ENCODE measurements around the gene WNK3. TPM values are rescaled to one million over a fixed set of nuclear protein-coding genes. Genes with fewer than 3 reads are reported as not detected.

WNK3 gene
- total RNA-seq, 1 donor from 2014 or later = 71.3 TPM

DNA sequence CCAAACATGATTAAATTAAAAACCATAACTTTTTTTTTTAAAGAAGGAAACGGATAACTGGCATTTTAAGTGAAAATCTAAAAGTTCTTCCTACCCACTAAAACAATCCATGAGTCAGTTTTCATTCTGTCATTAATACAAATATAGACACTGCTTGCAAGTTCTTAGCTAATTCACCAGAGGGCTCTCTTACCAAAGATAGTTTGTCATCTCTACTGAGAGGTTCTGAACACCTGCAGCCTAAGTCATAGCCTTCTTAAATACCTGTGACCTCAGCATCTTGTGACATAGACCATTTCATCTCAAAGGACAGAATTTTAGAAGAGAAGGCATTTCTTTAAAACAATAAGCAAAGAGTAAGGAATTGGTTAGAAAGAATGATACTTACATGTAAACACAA is 109.5 kb downstream of the WNK3 start:
- FAIRE-seq = no peak
- peak in 1 of 2 donors; percentile 1 for DNase-seq (ENCODE audit: low spot score in 2 of 2)

DNA sequence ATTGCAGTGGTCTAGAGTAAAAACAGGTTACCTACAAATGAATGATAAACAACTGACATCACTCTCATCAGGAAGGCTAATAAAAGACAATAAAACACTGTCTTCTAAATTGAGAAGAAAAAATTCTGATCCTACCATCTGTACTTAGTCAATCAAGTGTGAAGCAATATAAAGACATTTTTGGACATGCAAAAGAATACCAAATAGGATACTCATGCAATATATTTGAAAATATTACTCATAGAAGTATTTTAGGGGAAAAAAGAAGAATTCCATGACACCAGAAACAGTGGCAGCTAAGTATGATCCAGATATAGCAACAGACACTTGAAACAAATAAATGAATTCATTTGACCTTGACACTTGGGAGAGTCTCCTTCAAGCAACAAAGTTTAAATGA is 111.0 kb downstream of the WNK3 start:
- FAIRE-seq (no peak), DNase-seq (ENCODE audit: low spot score in 2 of 2) (no peak)

DNA sequence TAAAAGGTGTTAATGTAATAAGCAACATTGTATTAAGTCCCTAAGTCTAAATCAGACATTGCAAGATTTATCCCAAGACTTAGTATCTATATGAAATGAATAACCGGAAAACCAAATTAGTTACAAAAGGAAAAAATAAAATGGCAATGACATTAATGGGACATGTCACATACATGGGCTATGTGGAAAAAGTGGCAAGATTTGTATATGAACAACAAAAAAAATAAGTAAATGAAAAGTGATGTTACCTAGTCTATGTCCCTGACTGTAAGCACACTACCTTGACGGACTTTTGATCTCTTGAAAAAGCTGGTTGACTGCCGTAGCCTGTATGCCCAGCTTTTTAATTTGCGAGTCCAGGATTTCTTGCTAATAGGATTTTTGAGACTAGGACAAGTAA is 119.3 kb downstream of the WNK3 start:
- no peak for DNase-seq (ENCODE audit: low spot score in 2 of 2)
- FAIRE-seq = no peak

GRCh38 chrX:54237014-54237413 is 120.8 kb downstream of the WNK3 start:
- no peak for DNase-seq (ENCODE audit: low spot score in 2 of 2)
- no peak for FAIRE-seq

DNA sequence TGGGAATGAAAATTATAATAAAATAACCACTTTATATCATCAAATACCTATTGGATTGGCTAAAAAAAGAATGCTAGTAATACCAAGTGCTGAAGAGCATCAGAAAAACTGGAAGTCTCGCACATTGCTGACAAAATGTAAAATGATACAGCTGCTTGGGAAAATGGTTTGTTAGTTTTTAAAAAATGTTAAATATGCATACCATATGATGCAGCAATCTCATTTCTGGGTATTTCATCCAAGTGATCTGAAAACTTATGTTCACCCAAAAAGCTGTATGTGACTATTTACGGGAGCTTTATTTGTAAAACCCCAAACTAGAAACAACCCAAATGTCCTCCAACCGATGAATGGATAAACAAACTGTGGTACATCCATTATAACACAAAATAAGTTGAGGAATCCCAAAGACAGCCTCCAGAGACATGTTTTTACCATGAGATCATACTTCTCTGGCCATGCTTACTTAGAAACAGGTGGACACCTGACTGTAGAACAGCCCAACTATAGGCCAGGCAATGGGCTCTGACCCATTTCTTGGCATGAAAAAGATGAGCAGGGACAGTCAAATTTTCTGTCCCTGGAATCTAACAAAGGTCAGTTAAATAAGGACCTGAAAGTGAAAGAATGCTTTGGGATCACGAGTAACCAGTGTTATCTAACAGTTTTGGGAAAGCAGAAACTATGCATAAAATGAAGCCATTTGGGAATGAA is 127.3 kb downstream of the WNK3 start:
- DNase-seq (ENCODE audit: low spot score in 2 of 2) (no peak), FAIRE-seq (no peak)

GRCh38 chrX:54223581-54223980 is 134.3 kb downstream of the WNK3 start:
- FAIRE-seq (no peak), DNase-seq (ENCODE audit: low spot score in 2 of 2) (no peak)

DNA sequence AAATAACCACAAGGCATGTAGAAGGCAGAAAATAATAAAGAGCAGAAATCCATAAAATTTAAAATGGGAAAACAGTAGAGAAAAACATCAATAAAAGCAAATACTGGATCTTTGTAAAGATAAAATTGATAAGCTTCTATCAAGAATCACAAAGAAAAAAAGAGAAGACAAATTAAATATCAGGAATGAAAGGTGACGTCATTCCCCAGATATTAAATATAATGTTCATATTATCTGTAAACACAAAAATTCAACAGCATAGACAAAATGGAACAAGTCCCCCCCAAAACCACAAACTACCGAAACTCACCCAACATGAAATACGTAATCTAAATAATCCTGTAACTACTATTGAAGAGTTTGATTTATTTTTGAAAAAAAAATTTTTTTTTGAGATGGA is 144.2 kb downstream of the WNK3 start:
- FAIRE-seq = no peak
- no peak for DNase-seq (ENCODE audit: low spot score in 2 of 2)

DNA sequence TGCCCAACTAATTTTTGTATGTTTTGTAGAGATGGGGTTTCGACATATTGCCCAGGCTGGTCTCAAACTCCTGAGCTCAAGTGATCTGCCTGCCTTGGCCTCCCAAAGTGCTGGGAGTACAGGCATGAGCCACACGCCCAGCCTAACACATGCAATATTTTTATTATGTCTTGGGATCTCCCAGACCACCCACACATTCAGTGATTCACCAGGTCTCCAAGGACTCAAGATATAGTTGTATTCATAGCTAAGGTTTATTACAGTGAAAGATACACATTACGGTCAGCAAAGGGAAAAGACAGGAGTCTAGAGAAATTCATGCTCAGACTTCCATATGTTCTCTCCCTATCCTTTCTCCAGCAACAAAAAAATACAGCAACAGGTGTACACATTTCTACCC is 149.3 kb downstream of the WNK3 start:
- DNase-seq (ENCODE audit: low spot score in 2 of 2) = no peak
- no peak for FAIRE-seq

DNA sequence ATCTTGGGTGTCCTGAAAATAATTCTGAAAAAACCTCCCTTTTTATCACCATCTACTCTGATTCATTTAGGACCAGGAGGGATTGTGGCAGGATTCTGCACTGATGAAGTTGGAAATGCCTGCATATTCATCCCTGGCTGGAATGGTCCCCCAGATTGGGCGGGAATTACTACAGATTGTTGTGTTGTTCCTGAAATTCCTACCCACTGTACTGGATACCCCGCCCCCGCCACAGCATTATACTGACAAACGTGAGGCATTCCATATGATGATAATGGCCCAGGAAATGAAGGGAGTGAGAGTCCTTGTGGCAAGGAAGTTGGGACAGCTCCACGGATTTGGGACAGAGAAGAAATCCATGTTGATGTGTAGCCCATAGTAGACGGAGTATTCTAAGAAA is 159.6 kb downstream of the WNK3 start:
- FAIRE-seq (no peak), DNase-seq (ENCODE audit: low spot score in 2 of 2) (no peak)

- DNase-seq (ENCODE audit: low spot score in 2 of 2) (no peak), FAIRE-seq (no peak)
Measured at GRCh38 chrX:54194982-54195588, 162.8 kb downstream of the WNK3 start.

DNA sequence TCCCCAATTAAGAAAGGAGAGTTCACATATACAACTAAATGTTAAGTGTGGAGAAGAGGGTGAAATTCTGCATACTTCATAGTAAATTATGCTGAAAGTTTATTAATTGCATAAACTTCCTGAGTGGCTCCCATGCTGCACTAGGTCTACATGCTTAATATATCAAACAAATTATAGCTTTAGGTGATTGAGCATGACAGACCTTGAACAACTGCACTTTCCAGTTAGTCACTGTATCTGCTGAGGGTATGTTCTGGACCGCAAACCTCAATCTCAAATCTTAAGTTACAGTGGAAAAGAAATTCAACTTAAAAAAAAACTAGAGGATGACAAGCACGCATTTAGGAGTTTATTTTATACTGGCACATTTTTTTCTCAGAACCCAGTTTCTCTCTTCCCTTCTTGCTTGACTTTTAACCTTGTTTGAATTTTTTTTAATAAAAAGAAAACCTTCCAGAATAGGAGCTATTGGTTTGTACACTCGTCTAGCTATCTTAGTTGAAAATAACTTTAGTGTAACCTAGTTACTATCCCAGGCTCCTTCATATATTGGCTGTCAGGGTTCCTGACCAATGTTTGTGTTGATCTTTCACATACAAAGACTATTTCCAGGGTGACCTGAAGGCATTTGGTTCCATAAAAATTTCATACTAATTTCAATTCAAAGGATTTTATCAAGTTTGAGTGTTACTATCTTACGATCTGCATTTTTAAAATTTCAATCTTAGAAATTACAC is 164.6 kb downstream of the WNK3 start:
- FAIRE-seq (no peak), DNase-seq (ENCODE audit: low spot score in 2 of 2) (no peak)

- no peak for DNase-seq (ENCODE audit: low spot score in 2 of 2)
- no peak for FAIRE-seq
Measured at GRCh38 chrX:54184474-54184873, 173.4 kb downstream of the WNK3 start.

DNA sequence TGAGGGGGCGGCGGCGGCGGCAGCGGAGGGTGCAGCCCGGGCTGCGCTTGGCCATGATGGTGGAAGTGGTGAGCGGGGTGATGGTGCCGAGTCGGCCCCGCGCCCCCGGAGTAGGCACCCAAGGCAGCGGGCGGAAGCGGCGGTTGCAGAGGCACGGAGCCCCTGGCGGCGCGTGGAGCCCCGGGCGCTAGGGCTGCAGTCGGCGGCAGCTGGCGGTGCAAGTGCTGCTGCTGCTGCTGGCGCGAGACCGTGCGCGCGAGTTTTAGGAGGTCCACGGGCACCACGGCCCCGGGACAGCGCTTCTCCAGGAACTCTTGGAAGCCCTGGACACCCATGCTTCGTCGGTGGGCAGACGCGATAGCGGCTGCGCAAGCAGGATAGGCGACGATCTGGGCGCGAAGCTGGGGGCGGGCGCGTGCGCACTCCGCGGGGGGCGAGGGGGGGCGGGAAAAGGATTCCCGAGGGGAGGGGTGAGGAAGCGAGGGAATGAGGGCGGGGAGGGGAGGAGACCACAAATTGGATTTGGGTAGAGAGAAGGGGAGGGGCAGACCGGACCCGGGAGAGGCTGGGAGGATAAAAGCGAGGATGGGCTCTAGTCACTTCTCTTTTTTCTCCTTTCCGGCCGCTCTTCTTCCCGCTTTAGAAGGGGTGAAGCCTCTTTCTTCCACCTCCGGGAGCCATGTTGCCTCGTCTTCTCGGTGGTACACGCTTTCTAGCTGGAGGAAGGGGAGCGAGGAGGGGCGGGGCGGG is 174.8 kb downstream of the WNK3 start, which contains the start of gene FAM120C:
FAM120C (minus strand) TSS at position 391 of the 750 bp plus-strand sequence; CDS start at position 335, 56 bp downstream.
- DNase-seq (ENCODE audit: low spot score in 2 of 2) = peak; percentile 81 to 84
- FAIRE-seq = no peak

DNA sequence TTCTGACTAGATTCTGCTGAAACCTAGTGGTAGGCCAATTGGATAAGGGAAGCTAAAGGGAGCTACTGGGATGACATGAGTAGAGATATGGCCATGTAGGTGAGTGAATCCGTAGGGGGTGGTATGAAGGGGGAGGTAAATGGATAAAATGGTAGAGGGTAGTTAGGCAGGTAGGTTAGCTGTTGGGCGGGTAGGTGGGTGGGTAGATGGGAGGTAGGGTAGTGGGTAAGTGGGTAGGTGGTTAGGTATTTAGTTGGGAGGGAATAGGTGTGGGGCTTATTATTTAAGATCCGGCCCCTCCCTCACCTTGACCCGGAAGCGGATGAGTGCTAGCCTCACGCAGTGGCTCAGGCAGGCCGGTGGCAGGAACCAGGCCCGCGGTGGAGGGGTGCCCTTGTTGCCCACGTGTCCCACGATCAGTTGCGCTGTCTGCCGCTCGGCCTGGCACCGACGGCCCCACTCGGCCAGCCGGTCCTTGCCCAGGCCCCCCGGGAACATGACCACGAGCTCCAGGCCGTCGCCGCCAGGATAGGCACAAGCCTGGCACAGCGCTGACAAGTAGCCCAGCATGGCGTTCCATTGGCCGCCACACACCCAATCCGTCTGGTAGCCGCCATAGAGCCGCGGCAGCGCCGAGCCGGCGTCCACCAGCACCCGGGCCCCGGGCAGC is 175.5 kb downstream of the WNK3 start:
- FAIRE-seq (no peak), DNase-seq (ENCODE audit: low spot score in 2 of 2) (peak; percentile 44 to 62)

DNA sequence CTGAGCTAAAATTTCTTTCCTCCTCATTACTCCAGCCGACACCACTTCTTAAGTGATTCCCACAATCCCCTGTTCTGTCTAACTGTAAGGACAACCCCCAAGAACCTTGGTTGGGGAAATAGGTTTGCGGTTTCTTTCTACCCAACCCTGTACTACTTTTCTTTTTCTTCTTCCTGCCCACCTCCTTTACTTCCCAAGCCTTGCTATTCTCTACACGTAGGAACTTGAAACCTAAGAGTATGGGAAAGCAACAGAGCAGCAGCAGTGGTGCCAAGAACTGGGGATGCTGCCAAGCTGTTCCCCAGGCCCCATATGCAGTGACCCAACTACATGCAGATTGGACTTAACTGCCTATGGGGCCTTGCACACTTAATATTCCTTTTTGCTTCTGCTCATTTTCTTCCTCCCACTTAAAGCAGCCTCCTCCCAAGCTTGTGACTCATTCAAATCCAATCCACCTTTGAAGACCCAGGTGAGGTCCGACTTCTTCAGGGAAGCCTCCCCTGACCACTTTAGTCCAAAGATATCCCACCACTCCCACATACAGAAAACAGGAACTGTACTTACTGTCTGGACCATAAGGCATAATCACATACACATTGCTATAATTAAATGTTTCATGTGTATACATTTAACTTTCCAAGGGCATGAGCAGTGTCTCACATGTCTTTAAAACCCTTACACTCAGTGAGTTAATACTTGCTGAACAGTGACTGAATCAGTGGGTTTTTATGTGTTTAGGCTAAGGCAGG is 176.5 kb downstream of the WNK3 start:
- no peak for FAIRE-seq

GRCh38 chrX:54180403-54180802 is 177.4 kb downstream of the WNK3 start:
- DNase-seq (ENCODE audit: low spot score in 2 of 2) (no peak), FAIRE-seq (no peak)

More for the DNA sequence above, 176.5 kb downstream of the WNK3 start:
- no peak for DNase-seq (ENCODE audit: low spot score in 2 of 2)

DNA sequence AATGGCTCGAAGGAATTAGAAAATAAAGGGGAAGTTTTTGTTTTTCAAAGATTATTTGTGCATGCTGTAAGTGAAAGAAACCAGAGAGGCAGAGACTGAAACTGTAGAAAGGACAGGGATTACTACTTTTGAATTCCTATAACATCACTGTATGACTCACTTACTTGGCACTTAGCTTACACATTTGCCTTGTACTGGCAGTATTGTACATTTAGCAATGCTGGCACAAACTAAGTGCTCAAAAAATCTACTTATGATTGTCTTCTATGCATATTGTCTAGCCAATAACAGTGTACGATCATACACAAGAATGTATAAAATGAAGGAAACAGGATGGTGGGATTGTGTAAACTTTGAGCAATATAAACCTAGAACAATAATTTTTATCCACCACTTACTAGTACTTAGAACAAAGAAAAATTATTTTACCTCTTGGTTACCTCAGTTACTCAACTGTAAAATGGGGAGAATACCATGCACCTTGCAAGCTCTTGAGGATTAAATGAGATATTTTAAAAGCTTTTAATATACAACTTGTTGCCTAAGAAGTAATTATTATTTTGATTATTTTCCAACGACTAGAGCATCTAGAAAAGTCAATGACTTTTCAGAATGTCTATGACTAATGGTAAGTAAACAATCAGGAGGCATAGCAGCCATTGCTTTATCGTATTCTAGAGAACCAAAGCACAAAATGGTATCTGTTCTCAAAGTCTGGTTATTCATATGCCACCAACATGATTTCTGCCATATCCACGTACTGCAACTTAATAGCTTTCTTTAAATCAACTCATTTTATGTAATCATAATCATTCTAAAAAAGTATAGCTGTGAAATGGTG is 179.5 kb downstream of the WNK3 start:
- FAIRE-seq = no peak
- DNase-seq (ENCODE audit: low spot score in 2 of 2) = no peak

- no peak for DNase-seq (ENCODE audit: low spot score in 2 of 2)
- no peak for FAIRE-seq
Measured at GRCh38 chrX:54177306-54177705, 180.5 kb downstream of the WNK3 start.

DNA sequence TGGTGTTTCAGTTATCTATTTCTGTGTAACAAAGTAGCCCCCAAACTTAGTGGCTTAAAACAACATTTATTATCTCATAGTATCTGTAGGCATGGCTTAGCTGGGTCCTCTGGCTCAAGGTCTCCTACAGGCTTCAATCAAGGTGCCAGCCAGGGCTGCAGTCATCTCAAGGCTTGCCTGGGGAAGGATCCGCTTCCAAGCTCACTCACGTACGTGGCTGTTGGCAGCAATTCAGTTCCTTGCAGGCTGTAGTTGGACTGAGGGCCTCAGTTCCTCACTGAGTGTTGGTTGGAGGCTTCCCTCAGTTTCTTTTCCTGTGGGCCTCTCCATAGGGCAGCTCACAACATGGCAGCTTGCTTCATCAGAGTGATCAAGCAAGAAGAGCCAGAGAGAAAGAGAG is 184.1 kb downstream of the WNK3 start:
- FAIRE-seq (no peak), DNase-seq (ENCODE audit: low spot score in 2 of 2) (no peak)

Measured in frontal cortex (tissue), 4 donors.